ENCODE data around the gene HOXC11. TPM values are rescaled to one million over a fixed set of nuclear protein-coding genes. Genes with fewer than 3 reads are reported as not detected.

The HOXC11 gene
- total and polyA plus RNA-seq, 2 experiments from 2014 or later: not detected

- Histone ChIP-seq H3K27ac (ENCODE audit: low read depth) (no peak overlapping the region), H3K9me2 (ENCODE audit: insufficient read depth) (no peaks in the 10 kb centered on the region), H3K27me3 (ENCODE audit: insufficient read depth) (peaks cover 100% of the 10 kb centered on the region), H3F3A (replicated peaks; ENCODE audit: low read depth) (peaks cover 19% of the 10 kb centered on the region), H3K36me3 (ENCODE audit: insufficient read depth) (no peaks in the 10 kb centered on the region), H3K4me1 (ENCODE audit: insufficient read depth) (peaks cover 7% of the 10 kb centered on the region; the same call in 1 of the 2 replicates), H3K4me3 (peak overlapping the region; percentile 36), H3K79me2 (replicated peaks; ENCODE audit: insufficient read depth) (no peaks in the 10 kb centered on the region), H4K20me1 (replicated peaks; ENCODE audit: insufficient read depth) (peaks cover 35% of the 10 kb centered on the region), H3K4me2 (peak overlapping the region; percentile 66), H2AFZ (peak overlapping the region; percentile 63; the same call in 1 of the 2 replicates)
- peaks cover 98% of the 10 kb centered on the region for H3K27me3 Mint-ChIP-seq (ENCODE audit: insufficient read depth, low read depth, poor library complexity)
- ATAC-seq (peak; percentile 63), DNase-seq (ENCODE audit: low spot score) (peak; percentile 55)
- no peaks in the 10 kb centered on the region for H3K36me3 Mint-ChIP-seq (ENCODE audit: low read depth)
- peak overlapping the region; percentile 36; the same call in 2 of the 3 replicates for H3K4me3 Mint-ChIP-seq
- H3K9me3 Mint-ChIP-seq: no peaks in the 10 kb centered on the region
- TF ChIP-seq ZNF331 (CRISPR knock-in tag; IDR thresholded peaks at IDR 0.05; ENCODE audit: low read depth) (no peak), JUNB (IDR thresholded peaks at IDR 0.05; ENCODE audit: unreplicated experiment) (no peak), ETS1 (IDR thresholded peaks at IDR 0.05) (no peak), STAT1 (IDR thresholded peaks at IDR 0.05; ENCODE audit: unreplicated experiment) (no peak), ZNF462 (CRISPR knock-in tag; IDR thresholded peaks at IDR 0.05) (no peak), EZH2phosphoT487 (IDR thresholded peaks at IDR 0.05; ENCODE audit: unreplicated experiment) (peak; percentile 86), EZH2 (IDR thresholded peaks at IDR 0.05; ENCODE audit: low read depth, unreplicated experiment) (peak; percentile 98), ZNF114 (CRISPR knock-in tag; IDR thresholded peaks at IDR 0.05) (no peak), POLR2AphosphoS5 (IDR thresholded peaks at IDR 0.05; ENCODE audit: low read depth) (no peak), NANOG (IDR thresholded peaks at IDR 0.05; ENCODE audit: borderline replicate concordance) (no peak), REST (IDR thresholded peaks at IDR 0.05; ENCODE audit: unreplicated experiment) (no peak), CREB1 (CRISPR knock-in tag; IDR thresholded peaks at IDR 0.05; ENCODE audit: low read depth) (no peak), CTCF (conservative IDR thresholded peaks at IDR 0.05; ENCODE audit: low read depth in 2 of 2) (no peak)
- H3K4me1 Mint-ChIP-seq: peaks cover 18% of the 10 kb centered on the region
- no peak overlapping the region for H3K27ac Mint-ChIP-seq
Measured at GRCh38 chr12:53927220-53928029, 45.5 kb upstream of the HOXC11 start.

Data from GM23338 (cell line).